Kidney tubule cell (primary cell): Measurements from ENCODE around the gene SGTB.
"Not testable (repeated sequence)": the region's sequence is repeated elsewhere in the genome, so short reads cannot be mapped to it uniquely, and the experiment has no call there.

Source experiments
- DNase-seq: peaks from one replicate; pipeline ENCODE4 v3.0.0-alpha.2; 2018; ENCODE audit warnings: low spot score

The SGTB gene

DNA sequence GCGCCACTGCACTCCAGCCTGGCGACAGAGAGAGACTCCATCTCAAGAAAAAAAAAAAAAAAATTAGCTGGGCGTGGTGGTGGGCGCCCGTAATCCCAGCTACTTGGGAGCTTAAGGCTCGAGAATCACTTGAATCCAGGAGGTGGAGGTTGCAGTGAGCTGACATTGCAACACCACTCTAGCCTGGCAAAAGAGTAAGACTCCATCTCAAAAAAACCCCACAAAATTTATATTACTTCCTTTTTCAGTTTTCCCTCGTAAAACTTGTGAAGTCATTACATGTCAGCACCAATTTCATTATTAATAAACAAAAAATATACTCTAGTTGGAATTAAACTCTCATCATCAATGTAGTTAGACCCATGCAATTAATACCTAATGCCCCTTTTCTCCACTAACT lies 53.2 kb downstream of the SGTB start:
- no peak for DNase-seq

DNA sequence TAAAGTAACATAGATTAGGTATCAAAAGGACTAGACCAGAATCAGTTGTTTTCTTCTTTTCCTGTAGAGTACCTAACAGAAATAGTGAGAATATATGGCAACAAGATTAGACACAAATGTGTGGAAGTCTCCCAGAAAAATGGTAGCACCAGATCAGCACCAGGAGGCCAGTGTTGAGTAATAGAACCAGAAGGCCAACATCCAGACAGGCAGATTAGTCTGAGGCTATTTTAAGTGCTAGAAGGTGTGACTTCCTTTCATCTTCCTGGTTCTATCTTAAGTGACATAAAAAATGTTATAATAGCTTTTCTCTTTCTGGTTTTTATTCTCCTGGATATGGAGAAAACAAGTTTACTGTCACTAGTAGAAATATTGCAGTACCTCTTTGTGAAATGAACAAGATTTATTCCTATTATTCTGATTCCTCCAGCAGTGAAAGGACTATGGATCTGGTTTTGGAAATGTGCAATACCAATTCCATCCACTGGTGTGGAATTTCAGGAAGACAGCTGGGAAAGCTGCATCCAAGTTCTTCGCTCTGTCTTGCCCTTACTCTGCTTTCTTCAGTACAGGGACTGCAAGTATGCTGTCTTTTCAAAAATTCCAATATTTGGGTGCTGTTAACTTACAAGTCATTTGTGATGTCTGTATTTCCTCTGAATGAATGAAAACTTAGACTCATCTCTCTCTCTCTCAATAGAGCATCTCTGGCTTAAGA lies 57.9 kb downstream of the SGTB start:
- DNase-seq, result peak; percentile 17

DNA sequence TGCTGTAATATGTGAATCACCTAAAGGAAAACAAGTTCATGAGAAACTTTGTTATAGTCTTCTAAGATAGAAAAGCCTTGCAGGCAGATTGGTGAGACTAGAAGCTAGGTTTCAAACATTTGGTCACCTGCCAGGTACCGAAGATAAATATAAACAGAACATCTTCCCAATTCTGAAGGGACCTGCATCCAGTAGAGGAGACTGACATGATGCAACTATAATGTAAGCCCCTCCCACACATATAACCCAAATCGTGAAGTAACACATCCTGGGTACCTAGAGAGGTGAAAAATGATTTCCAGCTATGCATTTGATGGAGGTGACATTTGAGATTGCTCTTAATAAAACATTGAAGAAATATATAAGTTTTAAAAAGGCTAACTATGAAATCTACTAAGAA lies 67.2 kb downstream of the SGTB start:
- no peak for DNase-seq

DNA sequence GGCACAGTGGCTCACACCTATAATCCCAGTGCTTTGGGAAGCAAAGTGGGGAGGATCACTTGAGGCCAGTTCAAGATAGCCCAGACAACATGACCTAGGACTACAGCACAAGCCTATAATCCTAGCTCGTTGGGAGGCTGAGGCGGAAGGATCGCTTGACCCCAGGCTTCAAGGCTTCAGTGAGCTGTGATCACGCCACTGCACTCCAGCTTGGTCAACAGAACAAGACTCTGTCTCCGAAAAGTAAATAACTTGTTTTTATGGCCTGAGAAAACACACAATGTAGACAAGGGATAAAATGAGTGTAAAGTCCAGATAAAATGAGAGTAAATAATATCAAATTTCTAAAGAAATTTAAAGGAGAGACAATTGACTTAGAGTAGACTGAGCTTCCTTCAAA lies 70.8 kb downstream of the SGTB start:
- DNase-seq, result no peak

DNA sequence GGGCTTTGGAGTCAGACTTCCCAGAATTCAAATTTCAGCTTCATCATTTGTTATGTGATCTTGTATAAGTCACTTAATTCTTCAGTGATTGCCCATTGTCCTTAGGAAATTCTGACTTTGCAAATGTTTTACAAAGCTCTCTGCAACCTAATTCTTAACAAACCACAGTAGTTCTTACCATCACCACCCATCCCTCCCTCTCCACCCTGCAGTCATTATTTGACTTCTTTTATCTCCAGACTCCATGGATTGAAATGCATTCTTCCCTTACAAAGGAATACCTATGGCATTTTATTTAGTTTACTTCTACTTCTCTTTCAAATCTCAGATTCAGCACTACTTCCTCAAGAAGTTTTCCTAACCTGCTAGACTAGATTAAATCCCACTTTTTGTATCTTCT lies 74.0 kb downstream of the SGTB start:
- no peak for DNase-seq

DNA sequence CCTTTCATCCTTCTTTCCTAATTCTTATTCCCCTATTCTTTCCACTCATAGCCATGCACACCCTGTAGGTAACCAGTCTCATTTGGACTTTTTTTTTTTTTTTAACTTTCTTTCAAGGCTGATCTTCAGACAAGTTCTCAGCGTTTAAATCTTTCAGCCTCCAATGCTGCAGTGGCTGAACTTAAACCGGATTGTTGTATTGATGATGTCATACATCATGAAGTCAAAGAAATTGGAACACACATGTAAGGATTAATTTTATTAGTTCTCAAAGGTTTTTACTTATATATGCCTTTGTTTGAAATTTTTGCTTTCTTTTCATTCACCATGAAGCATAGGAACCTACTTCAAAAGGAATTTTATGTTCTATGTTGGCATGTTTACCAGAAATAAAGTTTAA lies 75.0 kb downstream of the SGTB start:
- DNase-seq, result no peak

DNA sequence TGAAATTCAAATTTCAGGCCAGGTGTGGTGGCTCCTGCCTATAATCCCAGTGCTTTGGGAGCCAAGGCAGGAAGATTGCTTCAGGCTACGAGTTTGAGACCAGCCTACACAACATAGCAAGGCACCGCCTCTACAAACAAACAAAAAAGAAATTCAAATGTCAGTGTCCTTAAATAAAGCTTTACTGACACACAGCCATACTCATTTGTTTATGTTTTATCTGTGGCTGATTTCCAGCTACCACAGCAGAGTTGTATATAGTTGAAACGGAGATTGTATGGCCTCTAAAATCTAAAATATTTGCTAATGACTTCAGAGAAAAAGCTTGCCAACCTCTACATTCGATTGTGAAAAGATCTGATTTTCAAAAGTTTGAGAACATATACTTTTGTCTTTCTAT lies 81.7 kb downstream of the SGTB start:
- DNase-seq, result no peak

DNA sequence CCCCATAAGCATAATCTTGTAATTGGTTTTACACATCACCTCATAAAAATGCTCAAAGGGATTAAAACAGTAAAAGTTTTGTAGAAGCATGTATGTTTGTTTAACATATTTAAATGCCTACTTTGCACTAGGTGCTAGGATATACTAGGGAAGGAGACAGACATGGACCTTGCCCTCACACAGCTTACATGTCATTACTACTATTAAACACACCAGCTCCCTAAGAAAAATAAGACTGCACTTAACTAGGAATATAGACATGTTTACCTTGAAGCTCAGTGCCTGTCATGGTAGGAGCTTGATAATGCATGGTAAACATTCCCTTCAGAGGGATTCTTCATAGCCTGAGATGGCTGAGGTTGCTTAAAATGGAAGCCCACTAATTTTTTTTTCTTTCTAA lies 90.9 kb downstream of the SGTB start:
- DNase-seq, result no peak

DNA sequence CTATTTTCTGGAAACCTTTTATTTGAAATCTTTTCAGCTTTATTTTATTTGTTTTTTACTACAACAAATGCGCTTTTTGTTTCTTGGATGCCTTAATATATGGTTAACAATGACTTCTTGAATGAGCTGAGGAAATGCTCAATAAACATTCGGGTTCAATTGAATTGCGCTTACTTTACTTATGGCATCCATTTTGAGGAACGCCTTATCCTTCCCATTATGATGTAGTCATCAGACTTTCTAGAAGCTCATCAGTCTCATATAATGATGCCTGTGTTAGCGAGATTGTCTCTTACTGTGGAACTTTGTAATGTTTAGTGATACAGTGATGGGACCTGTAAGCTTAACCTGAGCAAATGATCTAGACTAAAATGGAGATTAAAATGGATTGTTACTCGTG lies 96.2 kb downstream of the SGTB start:
- DNase-seq, result peak; percentile 8

DNA sequence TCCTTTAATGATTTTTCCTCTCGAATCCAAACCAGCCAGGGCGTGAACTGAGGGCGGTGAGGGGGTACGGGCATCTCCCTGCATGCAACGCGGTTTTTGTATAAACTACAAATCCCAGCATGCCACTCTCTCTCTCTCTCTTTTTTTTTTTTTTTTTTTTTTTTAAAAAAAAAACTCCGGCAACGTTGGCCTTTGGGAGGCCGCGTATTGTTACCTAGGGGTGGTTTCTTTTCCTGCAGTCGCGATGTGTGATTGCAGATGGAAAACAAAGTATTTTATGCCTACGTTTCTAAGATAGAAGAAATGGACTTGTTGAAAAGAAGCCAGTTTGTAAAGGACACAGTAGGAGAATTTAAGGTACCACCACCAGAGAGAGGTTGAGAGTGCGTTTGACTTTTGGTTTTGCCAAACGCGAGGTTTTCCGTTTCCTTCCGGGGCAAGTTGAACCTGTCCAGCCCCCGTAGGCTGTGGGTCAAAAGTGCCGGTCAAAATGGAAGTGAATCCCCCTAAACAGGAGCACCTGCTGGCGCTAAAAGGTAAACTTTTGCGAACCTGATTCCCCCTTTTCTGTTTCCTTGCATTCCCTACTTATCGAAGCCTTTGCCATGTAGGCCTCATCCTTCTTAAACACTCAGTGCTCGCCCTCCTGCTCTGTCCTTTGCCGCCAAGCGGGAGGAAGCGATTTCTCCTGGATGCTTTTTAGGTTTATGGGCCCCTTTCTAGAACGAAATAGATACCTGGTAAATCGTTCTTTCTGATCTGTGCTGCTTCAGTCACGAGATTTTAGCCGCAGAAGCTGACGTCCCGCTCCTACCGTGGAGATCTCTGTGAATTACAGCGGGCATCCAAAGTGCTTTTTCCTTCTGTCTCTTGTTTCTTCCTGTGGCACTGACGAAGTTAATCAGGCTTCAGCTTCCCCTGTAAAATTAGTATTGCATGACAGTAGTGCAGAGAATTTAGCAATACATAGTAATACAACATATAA lies 97.0 kb downstream of the SGTB start, which contains the start of the genes SHLD3 and TRAPPC13:
Gene SHLD3 (plus strand): TSS at position 457 of the 985 bp plus-strand sequence. CDS start 4,561 bp downstream, outside the sequence.
Gene TRAPPC13 (plus strand): TSS at position 457 of the 985 bp plus-strand sequence. CDS start 34 bp downstream, at position 491.
- DNase-seq, result peak; percentile 91

DNA sequence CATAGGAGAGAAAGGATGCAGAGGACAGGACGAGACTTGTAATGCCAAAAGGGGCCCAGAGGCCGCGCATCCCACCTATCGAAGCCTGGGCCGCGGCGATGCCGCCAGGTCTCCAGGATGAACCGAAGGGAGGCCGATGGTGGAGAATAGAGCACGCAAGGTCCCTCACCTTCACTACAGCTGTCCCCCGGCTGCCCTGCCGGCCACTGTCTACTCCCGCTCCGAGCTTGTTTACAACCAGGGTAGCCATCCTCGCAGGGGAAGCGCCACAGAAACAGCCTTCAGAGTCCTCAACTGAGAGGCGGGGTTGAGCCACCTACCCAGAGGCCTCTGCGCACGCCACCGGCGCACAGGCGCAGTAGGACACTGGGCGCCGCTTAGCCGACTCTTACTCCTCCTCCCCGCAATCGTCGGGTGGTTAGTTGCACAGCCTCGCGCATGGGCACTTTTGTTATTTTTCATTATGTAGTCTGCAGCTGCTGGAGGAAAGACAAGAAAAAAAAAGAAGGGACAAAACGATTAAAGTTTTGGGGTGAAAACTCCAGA lies 97.8 kb downstream of the SGTB start, which contains the start of gene TRIM23:
Gene TRIM23 (minus strand): TSS at position 309 of the 546 bp plus-strand sequence. CDS start 59 bp downstream, at position 250.
- peak; percentile 94 for DNase-seq

DNA sequence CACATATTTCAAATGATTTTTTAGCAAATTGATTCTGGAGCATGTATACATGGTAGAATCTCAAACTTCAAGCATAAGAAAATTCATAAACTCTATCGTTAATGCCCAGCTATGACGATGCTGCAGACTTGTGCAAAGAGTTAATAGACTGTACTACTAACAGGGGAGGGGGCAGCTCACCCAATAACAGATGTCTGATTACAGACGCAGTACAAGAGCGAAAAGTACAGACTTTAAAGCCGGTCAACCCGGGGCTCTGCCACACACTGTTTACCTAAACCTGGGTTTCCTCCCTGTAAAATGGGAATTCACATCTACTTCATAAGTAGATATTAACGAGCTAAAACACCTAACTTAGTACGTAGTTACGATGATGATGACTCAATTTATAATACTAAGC lies 98.4 kb downstream of the SGTB start:
- no peak for DNase-seq

DNA sequence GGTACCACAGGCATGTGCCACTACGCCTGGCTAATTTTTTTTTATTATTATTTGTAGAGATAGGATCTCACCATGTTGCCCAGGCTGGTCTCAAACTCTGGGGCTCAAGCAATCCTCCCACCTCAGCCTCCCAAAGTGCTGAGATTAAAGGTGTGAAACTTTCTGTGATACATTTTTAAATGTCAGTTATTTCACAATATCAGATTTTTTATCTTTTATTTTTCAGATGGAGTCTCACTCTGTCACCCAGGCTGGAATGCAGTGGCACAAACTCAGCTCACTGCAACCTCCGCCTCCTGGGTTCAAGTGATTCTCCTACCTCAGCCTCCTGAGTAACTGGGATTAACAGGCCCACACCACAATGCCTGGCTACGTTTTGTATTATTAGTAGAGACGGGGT lies 99.9 kb downstream of the SGTB start:
- not testable (repeated sequence) for DNase-seq

DNA sequence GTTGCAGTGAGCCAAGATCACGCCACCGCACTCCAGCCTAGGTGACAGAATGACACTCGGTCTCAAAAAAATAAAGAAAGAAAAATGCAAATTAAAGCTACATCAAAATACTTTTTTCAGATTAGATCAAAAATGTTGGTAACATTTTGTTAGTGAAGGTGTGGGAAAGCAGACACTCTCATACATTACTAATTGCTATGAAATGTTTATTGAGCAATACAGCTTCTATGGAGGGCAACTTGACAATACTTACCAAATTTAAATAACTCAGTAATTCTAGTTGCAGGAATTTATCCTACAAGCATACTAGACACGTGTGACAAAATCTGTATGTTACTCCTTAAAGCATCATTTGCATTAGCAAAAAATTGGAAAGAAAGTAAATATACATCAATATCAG lies 101.9 kb downstream of the SGTB start:
- DNase-seq, result no peak
